HG02798 (cell line): ENCODE results near the gene PHLDB2.

Experiments used
- ATAC-seq: cut with Tn5 transposase; IDR thresholded peaks from one replicate; pipeline ENCODE4 v1.9.1; 2021; ENCODE audit warnings: mild to moderate bottlenecking; ENCODE audit not compliant: unreplicated experiment, poor library complexity

PHLDB2 gene

GRCh38 chr3:111874177-111874820 is 15.2 kb downstream of the PHLDB2 start:
- ATAC-seq: no peak

GRCh38 chr3:111881480-111881879 is 22.4 kb downstream of the PHLDB2 start:
- no peak for ATAC-seq

- ATAC-seq: no peak
Measured at GRCh38 chr3:111882194-111882593, 23.1 kb downstream of the PHLDB2 start.

GRCh38 chr3:111882799-111883198 is 23.7 kb downstream of the PHLDB2 start:
- ATAC-seq: peak; percentile 94

GRCh38 chr3:111884411-111885018 is 25.4 kb downstream of the PHLDB2 start:
- ATAC-seq: no peak

- ATAC-seq: no peak
Measured at GRCh38 chr3:111885578-111885977, 26.5 kb downstream of the PHLDB2 start.

- ATAC-seq: no peak
Measured at GRCh38 chr3:111890051-111890580, 31.1 kb downstream of the PHLDB2 start.

- no peak for ATAC-seq
Measured at GRCh38 chr3:111892070-111892469, 33.0 kb downstream of the PHLDB2 start.

- ATAC-seq: no peak
Measured at GRCh38 chr3:111895071-111895470, 36.0 kb downstream of the PHLDB2 start.

- no peak for ATAC-seq
Measured at GRCh38 chr3:111899966-111900365, 40.9 kb downstream of the PHLDB2 start.

- ATAC-seq: no peak
Measured at GRCh38 chr3:111901637-111902036, 42.6 kb downstream of the PHLDB2 start.

- ATAC-seq: no peak
Measured at GRCh38 chr3:111902534-111902933, 43.5 kb downstream of the PHLDB2 start.

- no peak for ATAC-seq
Measured at GRCh38 chr3:111903067-111903511, 44.0 kb downstream of the PHLDB2 start.

GRCh38 chr3:111904376-111905241 is 45.5 kb downstream of the PHLDB2 start:
- ATAC-seq: no peak

- no peak for ATAC-seq
Measured at GRCh38 chr3:111906656-111907055, 47.6 kb downstream of the PHLDB2 start.

- ATAC-seq: no peak
Measured at GRCh38 chr3:111907151-111907550, 48.1 kb downstream of the PHLDB2 start.

- ATAC-seq: no peak
Measured at GRCh38 chr3:111910806-111911205, 51.7 kb downstream of the PHLDB2 start.

- no peak for ATAC-seq
Measured at GRCh38 chr3:111911446-111911845, 52.4 kb downstream of the PHLDB2 start.

- ATAC-seq: no peak
Measured at GRCh38 chr3:111913163-111913763, 54.2 kb downstream of the PHLDB2 start.

GRCh38 chr3:111915905-111916304 is 56.8 kb downstream of the PHLDB2 start:
- no peak for ATAC-seq

- ATAC-seq: no peak
Measured at GRCh38 chr3:111917300-111917699, 58.2 kb downstream of the PHLDB2 start.
